Activated gamma-delta T cell (primary cell): ENCODE measurements around the gene NOL11.
"Not testable (repeated sequence)": the region's sequence is repeated elsewhere in the genome, so short reads cannot be mapped to it uniquely, and the experiment has no call there.

Source experiments
- DNase-seq: peaks from one replicate; lab custom pipeline; 2025; lab: John Stamatoyannopoulos, UW
- total RNA-seq, 2 donors: gene quantifications; one replicate each; lab custom pipeline; 2026; lab: John Stamatoyannopoulos, UW

Gene NOL11
- total RNA-seq, result 79.4 to 107 reads per million in 2 donors

- peak; percentile 98 for DNase-seq
Measured at GRCh38 chr17:67717624-67718324, at the start of gene NOL11. Gene NOL11, plus strand, starts transcription at chr17:67717936. Its CDS starts 12 bp downstream, at chr17:67717948.

GRCh38 chr17:67671493-67671892 lies 46.2 kb upstream of the NOL11 start:
- DNase-seq, result no peak

- no peak for DNase-seq
Measured at GRCh38 chr17:67672592-67673335, 45.0 kb upstream of the NOL11 start.

GRCh38 chr17:67675481-67675880 lies 42.3 kb upstream of the NOL11 start:
- no peak for DNase-seq

GRCh38 chr17:67676305-67676704 lies 41.4 kb upstream of the NOL11 start:
- no peak for DNase-seq

GRCh38 chr17:67678414-67678813 lies 39.3 kb upstream of the NOL11 start:
- DNase-seq, result no peak

- DNase-seq, result no peak
Measured at GRCh38 chr17:67679225-67679624, 38.5 kb upstream of the NOL11 start.

- no peak for DNase-seq
Measured at GRCh38 chr17:67679721-67680120, 38.0 kb upstream of the NOL11 start.

GRCh38 chr17:67680445-67681224 lies 37.1 kb upstream of the NOL11 start:
- DNase-seq, result no peak

GRCh38 chr17:67682196-67682595 lies 35.5 kb upstream of the NOL11 start:
- DNase-seq, result no peak

GRCh38 chr17:67685351-67685750 lies 32.4 kb upstream of the NOL11 start:
- no peak for DNase-seq

- DNase-seq, result no peak
Measured at GRCh38 chr17:67686241-67686640, 31.5 kb upstream of the NOL11 start.

- no peak for DNase-seq
Measured at GRCh38 chr17:67687511-67687910, 30.2 kb upstream of the NOL11 start.

GRCh38 chr17:67689534-67690177 lies 28.1 kb upstream of the NOL11 start:
- no peak for DNase-seq

GRCh38 chr17:67693811-67694210 lies 23.9 kb upstream of the NOL11 start:
- no peak for DNase-seq

- no peak for DNase-seq
Measured at GRCh38 chr17:67696347-67696746, 21.4 kb upstream of the NOL11 start.

- DNase-seq, result no peak
Measured at GRCh38 chr17:67696853-67697498, 20.8 kb upstream of the NOL11 start.

- DNase-seq, result no peak
Measured at GRCh38 chr17:67700037-67700724, 17.6 kb upstream of the NOL11 start.

- no peak for DNase-seq
Measured at GRCh38 chr17:67700725-67701119, 17.0 kb upstream of the NOL11 start.

GRCh38 chr17:67702861-67703260 lies 14.9 kb upstream of the NOL11 start:
- not testable (repeated sequence) for DNase-seq

GRCh38 chr17:67707442-67707841 lies 10.3 kb upstream of the NOL11 start:
- no peak for DNase-seq
